GM04504 (cell line): Measurements from ENCODE around the gene CGB1.
"Not testable (repeated sequence)": the region's sequence is repeated elsewhere in the genome, so short reads cannot be mapped to it uniquely, and the experiment has no call there.

Source experiments
- DNase-seq: peaks from one replicate; pipeline ENCODE4 v3.0.0-alpha.2; 2012; ENCODE audit warnings: low read depth

The CGB1 gene

GRCh38 chr19:49020931-49021895 is 15.5 kb downstream of the CGB1 start:
- no peak for DNase-seq

GRCh38 chr19:49020342-49020741 is 16.4 kb downstream of the CGB1 start:
- no peak for DNase-seq

- no peak for DNase-seq
Observed at GRCh38 chr19:49019242-49019932, 17.3 kb downstream of the CGB1 start.

- not testable (repeated sequence) for DNase-seq
Observed at GRCh38 chr19:49018388-49019241, 18.1 kb downstream of the CGB1 start.

GRCh38 chr19:49017666-49018351 is 18.9 kb downstream of the CGB1 start:
- no peak for DNase-seq

GRCh38 chr19:49017041-49017665 is 19.5 kb downstream of the CGB1 start, which contains the start of gene LHB:
Gene LHB, minus strand, starts transcription at chr19:49017091. Its CDS starts 10 bp downstream, at chr19:49017081.
- no peak for DNase-seq

- DNase-seq = no peak
Observed at GRCh38 chr19:49016067-49016839, 20.4 kb downstream of the CGB1 start.

- DNase-seq = no peak
Observed at GRCh38 chr19:49014870-49015255, 21.8 kb downstream of the CGB1 start.

GRCh38 chr19:49014123-49014869 is 22.4 kb downstream of the CGB1 start:
- DNase-seq = no peak

- DNase-seq = no peak
Observed at GRCh38 chr19:49011194-49011593, 25.5 kb downstream of the CGB1 start.

- no peak for DNase-seq
Observed at GRCh38 chr19:49010453-49010852, 26.2 kb downstream of the CGB1 start.

- no peak for DNase-seq
Observed at GRCh38 chr19:49009828-49010227, 26.9 kb downstream of the CGB1 start.

GRCh38 chr19:49006905-49007304 is 29.8 kb downstream of the CGB1 start:
- DNase-seq = no peak

GRCh38 chr19:49004964-49005614 is 31.6 kb downstream of the CGB1 start:
- DNase-seq = no peak

- DNase-seq = no peak
Observed at GRCh38 chr19:49004133-49004532, 32.6 kb downstream of the CGB1 start.

GRCh38 chr19:48999481-49000325 is 37.0 kb downstream of the CGB1 start:
- DNase-seq = no peak

GRCh38 chr19:48997972-48998371 is 38.7 kb downstream of the CGB1 start:
- DNase-seq = no peak

- DNase-seq = no peak
Observed at GRCh38 chr19:48994035-48994386, 42.7 kb downstream of the CGB1 start.
